ENCODE data around the gene RAPGEF5. TPM values are rescaled to one million over a fixed set of nuclear protein-coding genes. Genes with fewer than 3 reads are reported as not detected.

RAPGEF5 gene
- total RNA-seq, 1 donor from 2014 or later = 1.1 TPM

GRCh38 chr7:22262538-22262937, 94.4 kb downstream of the RAPGEF5 start:
- Histone ChIP-seq H3K36me3 (ENCODE audit: control insufficient read depth, insufficient read depth, low read length) (no peaks in the 10 kb centered on the region), H3K27me3 (ENCODE audit: control insufficient read depth, insufficient read depth, low read length) (no peaks in the 10 kb centered on the region), H3K4me3 (ENCODE audit: low read depth, low read length) (no peak overlapping the region)
- no peak for DNase-seq (ENCODE audit: low read depth)
- TF ChIP-seq CTCF (IDR thresholded peaks at IDR 0.05; ENCODE audit: insufficient read depth, low read length, poor library complexity, severe bottlenecking) = no peak

- H3K4me3 ChIP-seq (ENCODE audit: low read depth, low read length) = no peak overlapping the region
- no peak for TF ChIP-seq CTCF (IDR thresholded peaks at IDR 0.05; ENCODE audit: insufficient read depth, low read length, poor library complexity, severe bottlenecking)
- H3K36me3 ChIP-seq (ENCODE audit: control insufficient read depth, insufficient read depth, low read length) = no peaks in the 10 kb centered on the region
- no peaks in the 10 kb centered on the region for H3K27me3 ChIP-seq (ENCODE audit: control insufficient read depth, insufficient read depth, low read length)
- DNase-seq (ENCODE audit: low read depth) = no peak
Observed at GRCh38 chr7:22256541-22257096, 100.3 kb downstream of the RAPGEF5 start.

- TF ChIP-seq CTCF (IDR thresholded peaks at IDR 0.05; ENCODE audit: insufficient read depth, low read length, poor library complexity, severe bottlenecking) = no peak
- no peak for DNase-seq (ENCODE audit: low read depth)
- Histone ChIP-seq H3K27me3 (ENCODE audit: control insufficient read depth, insufficient read depth, low read length) (no peaks in the 10 kb centered on the region), H3K4me3 (ENCODE audit: low read depth, low read length) (no peak overlapping the region), H3K36me3 (ENCODE audit: control insufficient read depth, insufficient read depth, low read length) (no peaks in the 10 kb centered on the region)
Observed at GRCh38 chr7:22255834-22256233, 101.1 kb downstream of the RAPGEF5 start.

GRCh38 chr7:22255342-22255741, 101.6 kb downstream of the RAPGEF5 start:
- no peaks in the 10 kb centered on the region for H3K27me3 ChIP-seq (ENCODE audit: control insufficient read depth, insufficient read depth, low read length)
- TF ChIP-seq CTCF (IDR thresholded peaks at IDR 0.05; ENCODE audit: insufficient read depth, low read length, poor library complexity, severe bottlenecking) = no peak
- no peak overlapping the region for H3K4me3 ChIP-seq (ENCODE audit: low read depth, low read length)
- H3K36me3 ChIP-seq (ENCODE audit: control insufficient read depth, insufficient read depth, low read length) = no peaks in the 10 kb centered on the region
- DNase-seq (ENCODE audit: low read depth) = no peak

GRCh38 chr7:22252936-22253536, 103.9 kb downstream of the RAPGEF5 start:
- Histone ChIP-seq H3K4me3 (ENCODE audit: low read depth, low read length) (no peak overlapping the region), H3K27me3 (ENCODE audit: control insufficient read depth, insufficient read depth, low read length) (no peaks in the 10 kb centered on the region), H3K36me3 (ENCODE audit: control insufficient read depth, insufficient read depth, low read length) (no peaks in the 10 kb centered on the region)
- no peak for DNase-seq (ENCODE audit: low read depth)
- no peak for TF ChIP-seq CTCF (IDR thresholded peaks at IDR 0.05; ENCODE audit: insufficient read depth, low read length, poor library complexity, severe bottlenecking)

- no peak for TF ChIP-seq CTCF (IDR thresholded peaks at IDR 0.05; ENCODE audit: insufficient read depth, low read length, poor library complexity, severe bottlenecking)
- DNase-seq (ENCODE audit: low read depth) = no peak
- no peak overlapping the region for H3K4me3 ChIP-seq (ENCODE audit: low read depth, low read length)
- H3K36me3 ChIP-seq (ENCODE audit: control insufficient read depth, insufficient read depth, low read length) = no peaks in the 10 kb centered on the region
- no peaks in the 10 kb centered on the region for H3K27me3 ChIP-seq (ENCODE audit: control insufficient read depth, insufficient read depth, low read length)
Observed at GRCh38 chr7:22252016-22252415, 104.9 kb downstream of the RAPGEF5 start.
